Measurements from ENCODE around the gene NXN. TPM values are rescaled to one million over a fixed set of nuclear protein-coding genes. Genes with fewer than 3 reads are reported as not detected.

NXN gene
- total RNA-seq, 4 donors from 2014 or later = 10.6 to 222 (median 13.8) TPM

- H3K27ac ChIP-seq = peak overlapping the region; percentile 53 to 75 (median 69)
- no peak for TF ChIP-seq CTCF (IDR thresholded peaks at IDR 0.05)
- TF ChIP-seq EP300 (IDR thresholded peaks at IDR 0.05; ENCODE audit: low read depth) = no peak
- TF ChIP-seq POLR2A (IDR thresholded peaks at IDR 0.05) = no peak
- no peak for TF ChIP-seq POLR2AphosphoS5 (IDR thresholded peaks at IDR 0.05)
- no peak for DNase-seq
These were observed 31.2 kb downstream of the NXN start for GRCh38 chr17:948284-948852.

DNA sequence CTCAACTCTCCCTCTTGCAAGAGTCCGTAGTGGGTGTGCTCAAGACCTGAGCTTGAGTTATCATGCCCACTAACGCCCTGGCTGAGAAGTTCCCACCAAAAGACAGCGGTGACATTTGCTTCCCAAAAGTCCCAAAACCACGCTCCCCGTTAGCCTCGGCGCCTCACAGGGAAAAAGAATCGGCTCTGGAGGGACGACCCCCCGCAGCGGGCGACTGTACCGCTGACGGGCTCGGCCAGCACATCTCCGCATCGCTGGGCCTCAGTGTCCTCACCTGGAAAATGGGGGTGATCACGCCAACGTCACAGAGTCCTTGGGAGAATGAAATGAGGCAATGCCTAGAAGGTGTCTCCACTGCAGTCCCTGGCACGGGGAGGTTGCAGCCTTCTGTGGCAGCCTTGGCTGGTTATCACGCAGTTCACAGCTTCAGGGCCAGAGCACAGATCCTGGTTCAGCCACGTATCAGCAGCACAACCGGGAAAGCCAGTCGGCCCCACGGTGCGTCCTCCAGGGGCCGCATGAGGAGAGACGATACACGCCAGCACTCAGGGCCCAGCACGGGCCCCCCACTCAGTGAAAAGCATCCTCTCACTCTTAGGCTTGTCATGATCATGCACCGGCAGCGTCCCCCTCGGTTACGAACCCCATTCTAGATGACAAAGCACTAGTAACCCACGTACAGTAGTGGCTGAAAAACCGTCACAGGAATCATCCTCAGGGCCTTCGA lies 32.9 kb downstream of the NXN start:
- no peak for TF ChIP-seq CTCF (IDR thresholded peaks at IDR 0.05)
- TF ChIP-seq POLR2AphosphoS5 (IDR thresholded peaks at IDR 0.05) = no peak
- TF ChIP-seq POLR2A (IDR thresholded peaks at IDR 0.05) = no peak
- TF ChIP-seq EP300 (IDR thresholded peaks at IDR 0.05; ENCODE audit: low read depth) = no peak
- H3K4me1 ChIP-seq = peaks cover 0 to 22% (median 6%) of the 10 kb centered on the region in 4 donors
- H3K27me3 ChIP-seq = no peaks in the 10 kb centered on the region
- in situ Hi-C loops (cut with MboI; ENCODE audit: low pct_ligation_motif_present in 1 of 4, low pct_unique_long_range_greater_than_20kb in 1 of 4, low sequenced_read_pairs in 3 of 4) (no loop called here), intact Hi-C loops (cut with DNase I; ENCODE audit: low total_unique reads) (no loop called here)
- no peak overlapping the region for H3K4me3 ChIP-seq
- H3K27ac ChIP-seq = peak overlapping the region in 1 of 4 donors; percentile 75
- WGBS, 2 donors (ENCODE audit: low coverage in 1 of 2) = 90% methylated on average over 34 of the region's 37 CpGs; no CpG with 5 or more reads in 1 of the 2 donors
- H3K9me3 ChIP-seq = no peaks in the 10 kb centered on the region
- no peak for DNase-seq
- H3K36me3 ChIP-seq = no peaks in the 10 kb centered on the region

More at GRCh38 chr17:948284-948852, 31.2 kb downstream of the NXN start:
- intact Hi-C loops (cut with DNase I; ENCODE audit: low total_unique reads) = no loop called here
- Histone ChIP-seq H3K36me3 (no peaks in the 10 kb centered on the region), H3K9me3 (no peaks in the 10 kb centered on the region), H3K4me1 (peaks cover 0 to 24% (median 9%) of the 10 kb centered on the region in 4 donors), H3K4me3 (no peak overlapping the region), H3K27me3 (no peaks in the 10 kb centered on the region)
- in situ Hi-C loops (cut with MboI; ENCODE audit: low pct_ligation_motif_present in 1 of 4, low pct_unique_long_range_greater_than_20kb in 1 of 4, low sequenced_read_pairs in 3 of 4) = no loop called here
- WGBS, 2 donors (ENCODE audit: low coverage in 1 of 2) = 51 to 70% methylated on average over 8 to 25 of the region's 25 CpGs

DNA sequence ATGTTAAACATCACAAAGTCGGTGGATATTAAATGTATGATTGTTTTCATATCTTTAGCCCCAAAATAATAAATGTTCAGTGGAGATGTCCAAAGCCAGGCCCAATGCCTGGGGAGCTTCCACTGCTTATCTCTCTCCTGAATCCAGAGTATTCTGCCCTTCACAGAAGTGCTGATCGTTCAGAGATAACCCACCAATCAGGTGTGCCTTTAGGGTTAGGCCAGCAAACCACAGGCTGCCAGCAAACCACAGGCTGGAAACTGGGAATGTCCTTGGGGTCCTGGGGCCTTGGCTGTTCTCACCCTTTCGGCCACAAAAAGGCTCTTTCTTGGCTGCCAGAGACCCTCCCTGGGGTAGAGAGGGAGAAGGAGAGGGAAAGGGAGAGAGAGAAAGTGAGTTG lies 33.9 kb downstream of the NXN start:
- intact Hi-C loops (cut with DNase I; ENCODE audit: low total_unique reads) = no loop called here
- peak overlapping the region in 2 of 4 donors; percentile 16 to 67 for H3K27ac ChIP-seq
- WGBS, 2 donors (ENCODE audit: low coverage in 1 of 2) = 55 to 57% methylated on average over 2 to 3 of the region's 3 CpGs

More for the DNA sequence above, 33.9 kb downstream of the NXN start:
- Histone ChIP-seq H3K27me3 (no peaks in the 10 kb centered on the region), H3K9me3 (no peaks in the 10 kb centered on the region), H3K36me3 (no peaks in the 10 kb centered on the region), H3K4me3 (no peak overlapping the region), H3K4me1 (peaks cover 0 to 16% (median 3%) of the 10 kb centered on the region in 4 donors)
- TF ChIP-seq CTCF (IDR thresholded peaks at IDR 0.05) (no peak), POLR2AphosphoS5 (IDR thresholded peaks at IDR 0.05) (no peak), POLR2A (IDR thresholded peaks at IDR 0.05) (no peak), EP300 (IDR thresholded peaks at IDR 0.05; ENCODE audit: low read depth) (no peak)
- no peak for DNase-seq
- in situ Hi-C loops (cut with MboI; ENCODE audit: low pct_ligation_motif_present in 1 of 4, low pct_unique_long_range_greater_than_20kb in 1 of 4, low sequenced_read_pairs in 3 of 4) = no loop called here

All from transverse colon (tissue), 4 donors.